ENCODE results near the gene PLXNB1.
"Not testable (repeated sequence)": the region's sequence is repeated elsewhere in the genome, so short reads cannot be mapped to it uniquely, and the experiment has no call there.

DNA sequence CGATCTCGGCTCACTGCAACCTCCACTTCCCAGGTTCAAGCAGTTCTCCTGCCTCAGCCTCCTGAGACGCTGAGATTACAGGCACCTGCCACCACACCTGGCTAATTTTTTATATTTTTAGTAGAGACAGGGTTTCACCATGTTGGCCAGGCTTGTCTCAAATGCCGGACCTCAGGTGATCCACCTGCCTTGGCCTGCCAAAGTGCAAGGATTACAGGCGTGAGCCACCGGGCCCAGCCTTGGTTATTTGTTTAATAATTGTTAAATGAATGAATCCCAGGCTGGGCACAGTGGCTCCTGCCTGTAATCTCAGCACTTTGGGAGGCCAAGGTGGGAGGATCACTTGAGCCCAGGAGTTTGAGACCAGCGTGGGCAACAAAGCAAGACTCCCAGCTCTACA lies 31.9 kb upstream of the PLXNB1 start:
- TF ChIP-seq, protein P1, sequence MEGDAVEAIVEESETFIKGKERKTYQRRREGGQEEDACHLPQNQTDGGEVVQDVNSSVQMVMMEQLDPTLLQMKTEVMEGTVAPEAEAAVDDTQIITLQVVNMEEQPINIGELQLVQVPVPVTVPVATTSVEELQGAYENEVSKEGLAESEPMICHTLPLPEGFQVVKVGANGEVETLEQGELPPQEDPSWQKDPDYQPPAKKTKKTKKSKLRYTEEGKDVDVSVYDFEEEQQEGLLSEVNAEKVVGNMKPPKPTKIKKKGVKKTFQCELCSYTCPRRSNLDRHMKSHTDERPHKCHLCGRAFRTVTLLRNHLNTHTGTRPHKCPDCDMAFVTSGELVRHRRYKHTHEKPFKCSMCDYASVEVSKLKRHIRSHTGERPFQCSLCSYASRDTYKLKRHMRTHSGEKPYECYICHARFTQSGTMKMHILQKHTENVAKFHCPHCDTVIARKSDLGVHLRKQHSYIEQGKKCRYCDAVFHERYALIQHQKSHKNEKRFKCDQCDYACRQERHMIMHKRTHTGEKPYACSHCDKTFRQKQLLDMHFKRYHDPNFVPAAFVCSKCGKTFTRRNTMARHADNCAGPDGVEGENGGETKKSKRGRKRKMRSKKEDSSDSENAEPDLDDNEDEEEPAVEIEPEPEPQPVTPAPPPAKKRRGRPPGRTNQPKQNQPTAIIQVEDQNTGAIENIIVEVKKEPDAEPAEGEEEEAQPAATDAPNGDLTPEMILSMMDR (IDR thresholded peaks at IDR 0.05; ENCODE audit: insufficient read depth, low read length) = not testable (repeated sequence)
- TF ChIP-seq POLR2AphosphoS5 (IDR thresholded peaks at IDR 0.05; ENCODE audit: low read depth) = not testable (repeated sequence)

Measured in HL-60 (cell line).